ENCODE measurements around the gene CKAP2L. TPM values are rescaled to one million over a fixed set of nuclear protein-coding genes. Genes with fewer than 3 reads are reported as not detected.
"Not testable (repeated sequence)": the region's sequence is repeated elsewhere in the genome, so short reads cannot be mapped to it uniquely, and the experiment has no call there.

Gene CKAP2L
- total RNA-seq, 1 donor from 2014 or later: 1.5 TPM

- no peak for DNase-seq (ENCODE audit: low spot score)
These were observed 55.4 kb downstream of the CKAP2L start for GRCh38 chr2:112708968-112709367.

GRCh38 chr2:112706947-112707346, 57.5 kb downstream of the CKAP2L start:
- DNase-seq (ENCODE audit: low spot score): not testable (repeated sequence)

DNA sequence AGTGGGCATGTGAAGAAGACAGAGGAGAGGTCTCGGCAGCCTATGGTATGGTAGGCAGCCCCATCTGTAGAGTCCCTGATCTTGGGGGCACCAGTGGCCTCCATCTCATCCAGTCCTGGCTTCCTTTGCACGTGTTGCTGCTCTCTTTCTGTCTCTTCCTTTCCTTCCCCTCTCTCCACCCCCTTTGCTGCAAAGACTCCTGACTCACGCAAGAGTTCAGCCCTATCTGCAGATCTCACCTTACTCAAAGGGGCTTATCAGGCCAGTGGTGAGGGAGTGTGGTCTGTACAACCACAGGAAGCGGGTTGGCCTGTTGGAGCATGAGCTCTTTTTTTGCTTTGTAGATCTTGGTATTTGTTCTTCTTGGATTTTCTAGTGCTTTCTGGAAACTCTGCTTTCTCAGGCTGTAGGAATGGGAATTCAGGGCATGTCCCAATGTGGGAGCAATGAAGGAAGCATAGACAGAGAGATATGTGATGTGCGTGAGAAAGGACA, 58.2 kb downstream of the CKAP2L start:
- no peak for DNase-seq (ENCODE audit: low spot score)

GRCh38 chr2:112705575-112705974, 58.8 kb downstream of the CKAP2L start:
- DNase-seq (ENCODE audit: low spot score): no peak

- no peak for DNase-seq (ENCODE audit: low spot score)
These were observed 60.7 kb downstream of the CKAP2L start for GRCh38 chr2:112703684-112704083.

DNA sequence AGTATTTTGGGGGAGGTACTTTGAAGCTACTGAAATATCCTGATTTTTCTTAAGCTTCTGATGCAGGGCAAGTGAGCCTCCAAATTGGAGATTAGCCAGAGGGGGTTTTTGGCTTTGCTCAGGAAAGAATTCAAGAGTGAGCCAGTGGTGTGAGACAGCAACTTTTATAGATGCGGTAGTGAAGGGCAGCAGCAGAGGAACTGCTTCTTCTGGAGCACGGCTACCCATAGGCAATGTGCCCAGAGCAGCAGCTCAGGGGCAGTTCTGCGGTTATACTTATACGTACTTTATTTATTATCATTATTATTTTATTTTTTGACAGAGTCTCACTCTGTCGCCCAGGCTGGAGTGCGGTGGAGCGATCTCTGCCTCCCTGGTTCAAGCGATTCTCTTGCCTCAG, 63.4 kb downstream of the CKAP2L start:
- no peak for DNase-seq (ENCODE audit: low spot score)

GRCh38 chr2:112699984-112700667, 64.3 kb downstream of the CKAP2L start:
- DNase-seq (ENCODE audit: low spot score): no peak

GRCh38 chr2:112698834-112699515, 65.4 kb downstream of the CKAP2L start:
- no peak for DNase-seq (ENCODE audit: low spot score)

- no peak for DNase-seq (ENCODE audit: low spot score)
These were observed 70.2 kb downstream of the CKAP2L start for GRCh38 chr2:112694182-112694581.

DNA sequence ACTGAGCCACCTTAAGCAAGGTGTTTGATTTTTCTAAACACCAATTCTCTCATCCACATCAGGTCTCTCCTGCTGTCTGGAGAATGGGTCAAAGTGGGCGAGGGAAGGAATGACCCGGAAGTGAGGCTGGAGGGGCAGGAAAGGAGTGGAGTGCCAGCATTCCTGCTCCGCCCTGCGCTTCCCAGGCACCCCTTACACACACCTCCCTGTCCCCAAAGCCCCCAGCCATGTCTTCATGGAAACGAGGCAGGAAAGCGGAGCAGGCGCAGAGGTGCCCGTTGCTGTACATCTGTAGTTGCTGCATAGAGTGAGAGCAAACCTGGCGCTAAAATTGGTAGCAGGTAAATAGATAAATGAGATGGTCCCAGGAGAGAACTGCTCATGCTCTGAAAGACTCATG, 70.8 kb downstream of the CKAP2L start:
- no peak for DNase-seq (ENCODE audit: low spot score)

GRCh38 chr2:112692918-112693317, 71.5 kb downstream of the CKAP2L start:
- no peak for DNase-seq (ENCODE audit: low spot score)

DNA sequence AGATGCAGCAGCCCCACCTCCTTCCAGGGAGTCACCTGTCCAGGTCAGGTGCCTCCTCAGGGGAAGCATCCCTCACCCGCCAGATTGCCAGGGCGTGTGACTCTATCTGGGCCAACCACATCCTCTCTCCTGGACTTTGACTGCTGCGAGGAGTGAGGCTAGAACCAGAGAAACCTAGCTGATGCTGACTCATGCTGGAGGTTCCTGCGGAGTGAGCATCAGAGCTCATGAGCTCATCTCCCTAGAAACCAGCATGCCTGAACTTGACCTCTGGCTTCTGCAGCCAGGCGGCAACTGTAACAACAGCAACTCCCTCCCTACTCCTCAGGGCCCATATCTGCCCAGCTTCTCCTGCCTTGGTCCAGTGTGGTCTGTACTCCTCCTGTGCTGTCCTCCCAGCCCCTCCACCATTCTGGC, 71.9 kb downstream of the CKAP2L start:
- DNase-seq (ENCODE audit: low spot score): peak; percentile 93

GRCh38 chr2:112691881-112692281, 72.5 kb downstream of the CKAP2L start:
- DNase-seq (ENCODE audit: low spot score): no peak

DNA sequence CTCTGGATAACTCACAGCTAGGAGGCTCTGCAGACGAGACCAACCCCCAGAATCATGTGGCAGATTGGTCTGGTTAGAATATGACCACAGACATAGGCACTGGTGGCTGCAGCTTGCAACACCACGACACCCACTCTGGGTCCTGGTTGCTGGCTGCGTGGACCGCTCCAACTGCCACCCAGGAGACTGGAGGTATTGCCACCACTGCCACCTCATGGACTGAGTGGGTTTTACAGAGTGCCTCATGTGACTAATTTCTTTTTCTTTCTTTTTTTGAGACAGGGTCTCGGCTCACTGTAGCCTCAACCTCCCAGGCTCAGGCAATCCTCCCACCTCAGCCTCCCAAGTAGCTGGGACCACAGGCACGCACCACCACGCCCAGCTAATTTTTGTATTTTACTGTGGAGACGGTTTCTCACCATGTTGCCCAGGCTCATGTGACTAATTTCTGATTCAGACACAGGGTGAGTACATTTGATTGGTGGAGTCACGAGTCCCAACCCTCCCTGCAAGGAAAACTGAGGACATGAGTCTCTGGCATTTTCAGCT, 73.5 kb downstream of the CKAP2L start:
- DNase-seq (ENCODE audit: low spot score): peak; percentile 69

GRCh38 chr2:112688086-112688880, 76.1 kb downstream of the CKAP2L start:
- no peak for DNase-seq (ENCODE audit: low spot score)

GRCh38 chr2:112687522-112687921, 76.9 kb downstream of the CKAP2L start:
- DNase-seq (ENCODE audit: low spot score): no peak

Other genes starting within 250 kb of the CKAP2L start
- 13.8 TPM for gene POLR1B, start 222.1 kb downstream of the CKAP2L start, total RNA-seq
- gene CHCHD5, start 180.0 kb downstream of the CKAP2L start, total RNA-seq: 40.3 TPM
- gene SLC20A1, start 118.7 kb downstream of the CKAP2L start, total RNA-seq: 30.8 TPM
- 0.12 TPM for gene NT5DC4, start 43.6 kb downstream of the CKAP2L start, total RNA-seq
- 0.66 TPM for gene IL1A, start 19.9 kb upstream of the CKAP2L start, total RNA-seq
- gene IL1B, start 72.2 kb upstream of the CKAP2L start, total RNA-seq: 33.2 TPM
- 0.29 TPM for gene IL37, start 146.6 kb upstream of the CKAP2L start, total RNA-seq
- not detected for gene IL36G, start 213.4 kb upstream of the CKAP2L start, total RNA-seq
- gene IL36A, start 240.8 kb upstream of the CKAP2L start, total RNA-seq: not detected

Data from mucosa of gallbladder (tissue), 1 donor.